Measurements from ENCODE around the gene TRIO.
A peak's percentile ranks its signal among the peaks of the same experiment; 100 is the strongest.

TRIO gene

GRCh38 chr5:14330291-14330690, 187.1 kb downstream of the TRIO start:
- no peak for DNase-seq (ENCODE audit: low read depth)

GRCh38 chr5:14330729-14331385, 187.7 kb downstream of the TRIO start:
- no peak for DNase-seq (ENCODE audit: low read depth)

GRCh38 chr5:14331386-14331781, 188.2 kb downstream of the TRIO start:
- DNase-seq (ENCODE audit: low read depth) = no peak

- no peak for DNase-seq (ENCODE audit: low read depth)
Measured at GRCh38 chr5:14332038-14332631, 189.0 kb downstream of the TRIO start.

- no peak for DNase-seq (ENCODE audit: low read depth)
Measured at GRCh38 chr5:14332746-14333145, 189.6 kb downstream of the TRIO start.

- DNase-seq (ENCODE audit: low read depth) = no peak
Measured at GRCh38 chr5:14337593-14337992, 194.5 kb downstream of the TRIO start.

GRCh38 chr5:14339468-14339867, 196.3 kb downstream of the TRIO start:
- no peak for DNase-seq (ENCODE audit: low read depth)

- no peak for DNase-seq (ENCODE audit: low read depth)
Measured at GRCh38 chr5:14341571-14342230, 198.6 kb downstream of the TRIO start.

- no peak for DNase-seq (ENCODE audit: low read depth)
Measured at GRCh38 chr5:14342306-14342705, 199.2 kb downstream of the TRIO start.

GRCh38 chr5:14343376-14343775, 200.2 kb downstream of the TRIO start:
- DNase-seq (ENCODE audit: low read depth) = no peak

GRCh38 chr5:14347522-14347921, 204.4 kb downstream of the TRIO start:
- DNase-seq (ENCODE audit: low read depth) = no peak

GRCh38 chr5:14348142-14348541, 205.0 kb downstream of the TRIO start:
- no peak for DNase-seq (ENCODE audit: low read depth)

- no peak for DNase-seq (ENCODE audit: low read depth)
Measured at GRCh38 chr5:14349029-14349428, 205.9 kb downstream of the TRIO start.

GRCh38 chr5:14351086-14351661, 208.0 kb downstream of the TRIO start:
- no peak for DNase-seq (ENCODE audit: low read depth)

GRCh38 chr5:14351845-14352712, 208.9 kb downstream of the TRIO start:
- peak; percentile 36 for DNase-seq (ENCODE audit: low read depth)

GRCh38 chr5:14353726-14354474, 210.8 kb downstream of the TRIO start:
- DNase-seq (ENCODE audit: low read depth) = no peak

GRCh38 chr5:14355391-14355790, 212.2 kb downstream of the TRIO start:
- DNase-seq (ENCODE audit: low read depth) = no peak

GRCh38 chr5:14356305-14356704, 213.2 kb downstream of the TRIO start:
- DNase-seq (ENCODE audit: low read depth) = no peak

- DNase-seq (ENCODE audit: low read depth) = no peak
Measured at GRCh38 chr5:14357441-14357840, 214.3 kb downstream of the TRIO start.

GRCh38 chr5:14357851-14358250, 214.7 kb downstream of the TRIO start:
- no peak for DNase-seq (ENCODE audit: low read depth)

- DNase-seq (ENCODE audit: low read depth) = no peak
Measured at GRCh38 chr5:14358536-14358935, 215.4 kb downstream of the TRIO start.
